GM18520 (cell line): ENCODE results near the gene WASF2.
"Not testable (repeated sequence)": the region's sequence is repeated elsewhere in the genome, so short reads cannot be mapped to it uniquely, and the experiment has no call there.

Source experiments
- ATAC-seq: cut with Tn5 transposase; IDR thresholded peaks from one replicate; pipeline ENCODE4 v1.9.1; 2021; ENCODE audit not compliant: unreplicated experiment

WASF2 gene

GRCh38 chr1:27496604-27497155 lies 6.7 kb upstream of the WASF2 start:
- ATAC-seq: no peak

GRCh38 chr1:27492796-27493195 lies 2.8 kb upstream of the WASF2 start:
- ATAC-seq: no peak

GRCh38 chr1:27491748-27492700 lies 2.1 kb upstream of the WASF2 start:
- ATAC-seq: no peak

- peak; percentile 7 for ATAC-seq
Observed at GRCh38 chr1:27489501-27489972, 430 bp downstream of the WASF2 start.

- ATAC-seq: no peak
Observed at GRCh38 chr1:27487966-27488884, 1.7 kb downstream of the WASF2 start.

GRCh38 chr1:27485363-27485762 lies 4.6 kb downstream of the WASF2 start:
- no peak for ATAC-seq

- ATAC-seq: no peak
Observed at GRCh38 chr1:27483659-27484058, 6.3 kb downstream of the WASF2 start.

GRCh38 chr1:27481994-27482620 lies 7.9 kb downstream of the WASF2 start:
- ATAC-seq: peak; percentile 54

GRCh38 chr1:27478098-27478497 lies 11.9 kb downstream of the WASF2 start:
- no peak for ATAC-seq

- no peak for ATAC-seq
Observed at GRCh38 chr1:27476237-27476636, 13.7 kb downstream of the WASF2 start.

GRCh38 chr1:27475720-27476119 lies 14.2 kb downstream of the WASF2 start:
- ATAC-seq: no peak

GRCh38 chr1:27473755-27474154 lies 16.2 kb downstream of the WASF2 start:
- ATAC-seq: no peak

- not testable (repeated sequence) for ATAC-seq
Observed at GRCh38 chr1:27472098-27472497, 17.9 kb downstream of the WASF2 start.

- no peak for ATAC-seq
Observed at GRCh38 chr1:27471477-27471876, 18.5 kb downstream of the WASF2 start.

GRCh38 chr1:27469334-27469733 lies 20.6 kb downstream of the WASF2 start:
- no peak for ATAC-seq

- not testable (repeated sequence) for ATAC-seq
Observed at GRCh38 chr1:27468378-27468777, 21.6 kb downstream of the WASF2 start.

GRCh38 chr1:27464926-27465647 lies 24.9 kb downstream of the WASF2 start:
- ATAC-seq: no peak

- ATAC-seq: not testable (repeated sequence)
Observed at GRCh38 chr1:27463916-27464315, 26.1 kb downstream of the WASF2 start.

- not testable (repeated sequence) for ATAC-seq
Observed at GRCh38 chr1:27458521-27458920, 31.4 kb downstream of the WASF2 start.
